H1 (cell line): ENCODE results near the gene SSMEM1. TPM values are rescaled to one million over a fixed set of nuclear protein-coding genes. Genes with fewer than 3 reads are reported as not detected.

Experiments used
- CBX5 ChIP-seq: fragments of 300-800, 300-1000 bp; sonication (generic); IDR thresholded peaks from 2 replicates; pipeline ENCODE4 v1.7.1; 2016; ENCODE audit warnings: antibody characterized with exemption, low read length, low read depth
- HDAC2 ChIP-seq, 2 experiments: fragments of 300-600 bp in 1 of 2; sonication (generic) in 1 of 2; IDR thresholded peaks; 2 replicates each; pipeline ENCODE4 v1.6.1; 2011 to 2012; ENCODE audit warnings: low read depth in 2 of 2, low read length in 2 of 2, mild to moderate bottlenecking in 2 of 2, moderate library complexity in 2 of 2, borderline replicate concordance in 1 of 2, inconsistent platforms in 1 of 2
- POLR2A ChIP-seq, 2 experiments: IDR thresholded peaks; 1 replicate in 1 of 2; 2 replicates in 1 of 2; pipeline ENCODE4 v1.6.1; 2011; ENCODE audit warnings: low read depth in 2 of 2, low read length in 2 of 2, mild to moderate bottlenecking in 2 of 2; ENCODE audit errors: control extremely low read depth in 1 of 2
- RBBP5 ChIP-seq: IDR thresholded peaks from 2 replicates; pipeline ENCODE4 v1.7.1; 2012; ENCODE audit warnings: low read depth, mild to moderate bottlenecking, inconsistent platforms, low read length, moderate library complexity, borderline replicate concordance
- SIRT6 ChIP-seq: IDR thresholded peaks from one replicate; pipeline ENCODE4 v1.7.1; 2012; ENCODE audit warnings: low read length, inconsistent platforms
- YY1 ChIP-seq: IDR thresholded peaks from 2 replicates; pipeline ENCODE4 v1.6.1; 2011; ENCODE audit warnings: low read depth, mild to moderate bottlenecking, low read length
- polyA plus RNA-seq, 7 experiments: library from polyadenylated mRNA; depleted of rRNA in 3 of 7; stranded (reverse) in 5 of 7; unstranded in 2 of 7; fragments of >200 nt in 5 of 7; fragments of 200-250 nt in 2 of 7; gene quantifications; 1 replicate in 5 of 7; 2 replicates in 1 of 7; 4 replicates in 1 of 7; pipeline versions ENCODE4 v1.2.1 to v1.2.3, GENCODE V29; 2011 to 2013; ENCODE audit warnings: missing spikeins in 2 of 7, mixed read lengths in 2 of 7
- total RNA-seq: library from RNA; stranded (reverse); fragmentation: NEBNext Ultra II Directional; extraction: Animal tissue kit (Norgen Biotek cat#: 25700); gene quantifications from 2 replicates; pipeline ENCODE4 v1.2.1, GENCODE V29; 2021

SSMEM1 gene
- total and polyA plus RNA-seq, 2 of the 8 experiments (the other 6 are each of a cell fraction or from before 2014, with no cell fraction given), result not detected

GRCh38 chr7:130179631-130180030, 28.0 kb upstream of the SSMEM1 start (continued):
- TF ChIP-seq YY1, result no peak
- TF ChIP-seq HDAC2 (IDR thresholded peaks at IDR 0.05; ENCODE audit: borderline replicate concordance in 1 of 2, low read depth in 2 of 2, low read length in 2 of 2), result no peak
- no peak for TF ChIP-seq CBX5
- no peak for TF ChIP-seq POLR2A (IDR thresholded peaks at IDR 0.05; ENCODE audit: control extremely low read depth in 1 of 2, low read depth in 2 of 2, low read length in 2 of 2)
- no peak for TF ChIP-seq SIRT6
- TF ChIP-seq RBBP5, result no peak
